NCI-H82 (cell line): ENCODE measurements around the gene CTBP1.

Experiments used
- DNase-seq: peaks from one replicate; lab custom pipeline; 2025; lab: John Stamatoyannopoulos, UW

CTBP1 gene

GRCh38 chr4:1195891-1196401, 53.0 kb downstream of the CTBP1 start:
- DNase-seq, result no peak

DNA sequence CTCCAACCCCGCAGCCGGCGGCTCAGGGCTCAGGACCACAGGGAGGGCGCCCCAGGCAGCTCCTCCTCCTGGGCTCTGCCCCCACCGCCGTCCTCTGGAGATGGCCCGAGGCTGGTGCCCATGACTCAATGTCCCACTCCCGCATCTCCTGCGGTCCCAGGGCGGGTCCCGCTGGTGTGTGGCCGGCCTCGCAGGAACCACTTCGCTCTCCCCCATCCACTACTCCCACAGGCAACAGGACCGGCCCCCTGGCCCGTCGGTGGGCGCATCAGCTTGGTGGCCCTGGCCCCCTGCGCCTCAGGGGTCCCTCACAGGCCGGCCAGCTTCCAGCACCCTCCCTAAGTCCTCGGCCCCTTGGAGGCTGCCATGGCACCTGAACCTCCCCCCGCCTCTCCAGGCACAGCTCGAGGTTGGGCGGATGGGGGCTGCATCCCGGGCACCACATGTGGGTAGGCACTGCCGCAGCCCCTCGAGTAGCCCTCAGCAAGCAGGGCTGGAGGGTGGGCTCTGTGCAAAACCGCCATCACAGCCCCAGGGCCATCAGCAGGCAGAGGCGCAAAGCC, 53.7 kb downstream of the CTBP1 start:
- DNase-seq, result no peak

GRCh38 chr4:1194010-1194900, 54.7 kb downstream of the CTBP1 start:
- no peak for DNase-seq

- no peak for DNase-seq
These were observed 55.5 kb downstream of the CTBP1 start for GRCh38 chr4:1193206-1194009.

- DNase-seq, result no peak
These were observed 56.3 kb downstream of the CTBP1 start for GRCh38 chr4:1192493-1193205.

- no peak for DNase-seq
These were observed 56.8 kb downstream of the CTBP1 start for GRCh38 chr4:1192091-1192492.

DNA sequence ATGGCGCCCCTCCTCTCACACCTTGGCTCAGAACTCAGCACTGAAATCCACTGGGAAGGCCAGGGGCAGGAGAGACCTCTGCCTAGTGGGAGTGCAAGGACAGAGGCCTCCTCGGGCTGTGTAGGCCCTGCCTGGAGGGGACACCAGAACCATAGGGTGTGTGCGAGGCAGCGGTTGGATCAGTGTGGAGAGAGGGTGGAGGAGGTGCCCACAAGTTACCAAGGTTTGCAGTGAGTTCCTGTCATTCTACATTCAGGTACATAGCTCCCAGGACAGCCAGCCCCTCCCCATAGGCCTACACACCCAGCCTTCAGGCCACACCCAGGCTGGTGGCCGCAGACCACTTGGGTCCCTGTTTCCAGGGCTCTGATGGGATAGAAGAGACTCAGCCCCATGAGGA, 57.3 kb downstream of the CTBP1 start:
- DNase-seq, result no peak

DNA sequence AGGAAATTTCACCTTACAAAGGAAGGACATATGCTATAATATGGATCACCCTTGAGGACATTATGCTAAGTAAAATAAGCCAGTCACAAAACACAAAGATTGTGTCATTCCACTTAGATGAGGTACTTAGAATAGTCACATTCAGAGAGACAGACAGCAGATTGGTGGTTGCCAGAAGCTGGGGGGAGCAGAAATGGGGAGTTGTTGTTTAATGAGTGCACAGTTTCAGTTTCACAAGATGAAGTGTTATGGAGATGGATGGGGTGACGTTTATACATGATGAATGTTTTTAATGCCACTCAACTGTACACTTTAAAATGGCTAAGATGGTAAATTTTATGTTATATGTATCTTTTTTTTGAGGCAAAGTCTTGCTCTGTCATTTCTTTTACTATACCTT, 61.7 kb downstream of the CTBP1 start:
- DNase-seq, result no peak

GRCh38 chr4:1183985-1184773, 64.8 kb downstream of the CTBP1 start:
- DNase-seq, result no peak

DNA sequence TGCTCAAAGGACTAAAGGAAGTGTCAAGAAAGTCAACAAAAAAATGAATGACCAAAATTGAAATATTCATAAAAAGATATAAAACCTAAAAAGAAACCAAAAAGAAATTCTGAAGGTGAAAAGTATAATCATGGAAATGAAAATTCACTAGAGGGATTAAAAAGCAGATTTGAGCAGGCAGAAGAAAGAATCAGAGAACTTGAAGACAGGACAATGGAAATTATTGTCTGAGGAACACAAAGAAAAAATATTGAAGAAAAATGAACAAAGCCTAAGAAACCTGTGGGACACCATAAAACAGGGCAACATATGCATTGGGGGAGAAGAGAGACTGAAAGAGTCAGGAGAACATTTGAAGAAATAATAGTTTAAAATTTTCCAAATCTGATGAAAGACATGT, 66.6 kb downstream of the CTBP1 start:
- no peak for DNase-seq

GRCh38 chr4:1180663-1181062, 68.3 kb downstream of the CTBP1 start:
- DNase-seq, result no peak

DNA sequence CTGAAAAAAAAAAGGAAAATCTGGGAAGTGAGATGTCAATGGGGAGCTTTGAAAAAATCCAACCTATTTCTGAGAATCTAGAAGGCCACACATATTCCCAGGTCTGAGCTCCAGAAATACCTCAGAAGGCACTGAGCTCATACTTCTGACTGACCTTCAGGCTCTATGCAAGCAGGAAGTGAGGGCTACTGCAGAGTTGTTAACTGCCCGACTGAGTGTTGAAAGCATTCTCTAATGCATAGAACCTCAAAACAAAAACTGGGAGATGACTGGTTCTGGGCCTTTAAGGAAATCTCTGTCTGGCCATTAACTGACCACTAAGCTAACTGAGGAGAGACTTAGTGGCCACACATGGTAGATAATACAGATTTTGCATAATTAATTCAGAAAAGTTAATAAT, 69.0 kb downstream of the CTBP1 start:
- DNase-seq, result no peak

DNA sequence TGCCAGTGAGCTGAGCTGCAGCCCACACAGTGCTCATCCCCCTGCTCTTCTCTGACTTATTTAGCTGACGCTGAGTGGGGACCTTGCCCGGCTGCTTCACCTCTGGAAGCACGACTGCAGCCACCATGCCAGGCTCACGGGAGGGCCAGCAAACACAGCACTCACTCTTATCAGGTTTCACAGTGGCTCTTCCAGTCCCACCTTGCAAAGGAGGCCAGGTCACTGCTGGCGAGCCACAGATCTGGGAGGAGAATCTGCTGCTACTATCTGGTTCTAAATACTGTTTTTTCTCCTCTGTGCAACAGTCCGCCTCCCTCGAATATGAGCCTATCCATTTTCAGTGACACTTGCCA, 69.9 kb downstream of the CTBP1 start:
- no peak for DNase-seq

DNA sequence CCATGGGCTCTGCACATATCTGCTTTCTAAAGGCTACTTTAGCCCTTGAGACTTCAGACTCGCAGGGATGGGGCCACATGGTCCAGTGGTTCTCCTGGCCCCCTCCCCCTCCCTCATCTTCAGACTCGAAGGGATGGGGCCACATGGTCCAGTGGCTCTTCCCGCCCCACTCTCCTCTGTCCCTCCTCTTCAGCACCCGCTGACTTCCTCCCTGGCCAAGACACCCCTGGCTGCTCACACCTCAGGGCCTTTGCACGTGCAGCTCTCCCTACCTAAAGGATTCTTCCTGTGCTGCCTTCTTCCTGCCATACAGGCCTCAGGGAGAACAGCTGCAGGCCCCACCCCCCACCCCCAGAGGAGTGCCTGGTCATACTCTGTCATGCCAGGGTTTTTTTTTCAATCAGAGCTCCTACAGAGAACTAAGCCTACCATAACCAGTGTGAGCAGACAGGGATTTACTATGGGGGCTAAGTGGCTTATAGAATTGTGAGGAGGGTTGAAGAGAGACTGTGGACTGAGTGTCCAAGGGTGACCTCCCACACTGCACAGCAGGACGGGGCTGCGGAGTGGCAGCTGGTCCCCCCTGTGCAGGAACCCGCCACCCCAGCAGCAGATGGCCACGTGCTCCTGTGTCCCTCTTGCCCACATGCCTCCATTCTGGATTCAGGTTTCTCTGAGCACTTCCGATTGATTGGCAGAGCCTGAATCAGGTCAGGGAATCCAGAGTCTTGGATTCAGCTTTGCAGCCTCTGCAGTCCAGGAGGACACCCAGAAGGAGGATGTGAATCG, 70.4 kb downstream of the CTBP1 start:
- peak; percentile 92 for DNase-seq

DNA sequence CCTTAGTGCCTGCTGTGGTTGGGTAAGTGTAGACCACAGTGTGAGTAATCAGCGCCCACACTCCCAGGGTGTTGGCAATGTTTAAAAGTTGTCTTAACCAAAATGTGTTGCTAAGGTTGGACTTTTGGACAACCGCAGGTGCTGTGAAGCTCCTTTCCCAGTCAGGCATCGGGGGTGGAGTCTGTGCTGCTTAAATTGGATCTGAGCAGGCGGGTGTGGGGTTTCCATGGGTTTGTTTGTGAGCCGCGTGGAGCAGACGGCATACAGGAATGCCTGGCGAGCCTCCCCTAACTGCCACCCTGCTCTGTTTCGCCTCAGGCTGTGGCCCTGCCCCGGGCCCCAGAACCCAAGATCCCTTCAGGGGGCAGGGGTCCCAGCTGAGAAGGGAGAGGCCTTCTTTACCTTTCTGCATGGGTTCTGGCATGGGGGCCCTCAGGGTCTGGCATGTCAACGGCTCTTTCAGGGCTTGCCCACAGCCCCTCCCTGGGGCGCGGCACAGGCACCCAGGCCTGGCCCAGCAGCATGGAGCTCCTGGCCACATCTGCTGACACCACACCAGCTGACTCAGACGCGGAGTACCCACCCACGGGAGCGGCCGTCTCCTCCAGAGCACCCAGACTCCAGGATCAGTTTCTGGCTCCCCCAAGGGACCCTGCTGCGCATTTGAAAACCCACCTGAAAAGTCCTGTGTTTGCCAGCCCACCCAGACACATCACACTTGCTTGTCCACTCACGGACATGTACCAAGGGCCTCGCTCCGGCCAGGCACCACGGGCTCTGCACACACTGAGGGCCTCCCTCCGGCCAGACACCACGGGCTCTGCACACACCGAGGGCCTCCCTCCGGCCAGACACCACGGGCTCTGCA, 71.4 kb downstream of the CTBP1 start:
- peak; percentile 81 for DNase-seq

GRCh38 chr4:1176398-1177273, 72.3 kb downstream of the CTBP1 start:
- no peak for DNase-seq

GRCh38 chr4:1175635-1176229, 73.2 kb downstream of the CTBP1 start:
- DNase-seq, result no peak
